ENCODE results near the gene KRT86. TPM values are rescaled to one million over a fixed set of nuclear protein-coding genes. Genes with fewer than 3 reads are reported as not detected.

KRT86 gene
- total and polyA plus RNA-seq, 2 donors (not counting 1 experiment from before 2014, with no cell fraction given): not detected

DNA sequence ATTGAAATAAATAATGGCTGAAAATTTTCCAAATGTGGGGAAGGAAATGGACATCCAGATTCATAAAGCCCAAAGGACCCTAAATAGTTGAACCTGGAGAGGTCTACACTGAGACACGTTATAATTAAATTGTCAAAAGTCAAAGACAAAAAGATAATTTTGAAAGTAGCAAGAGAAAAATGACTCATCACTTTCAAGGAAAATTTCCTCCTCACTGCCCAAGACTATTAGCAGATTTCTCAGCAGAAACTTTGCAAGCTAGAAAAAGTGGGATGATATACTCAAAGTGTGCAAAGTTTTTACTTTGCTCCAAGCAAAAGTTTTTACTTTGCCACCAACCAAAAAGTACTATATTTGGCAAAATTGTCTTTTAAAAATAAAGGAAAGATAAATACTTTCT, 62.6 kb downstream of the KRT86 start:
- intact Hi-C loops (cut with micrococcal nuclease): no loop called here
- Histone ChIP-seq H3K4me1 (ENCODE audit: control insufficient read depth in 2 of 2, insufficient read depth in 2 of 2, low read length in 2 of 2) (no peaks in the 10 kb centered on the region), H3K27ac (ENCODE audit: low read length in 2 of 2) (no peak overlapping the region), H3K79me2 (ENCODE audit: control insufficient read depth, insufficient read depth, low read length) (no peaks in the 10 kb centered on the region), H3K27me3 (replicated peaks in 1 of 4; ENCODE audit: control extremely low read depth in 1 of 4, control insufficient read depth in 3 of 4, insufficient read depth in 4 of 4, low read length in 3 of 4) (peaks cover 0 to 10% (median 1%) of the 10 kb centered on the region in 4 experiments), H2AFZ (ENCODE audit: insufficient read depth, low read depth, low read length, poor library complexity, severe bottlenecking) (no peak overlapping the region), H3K36me3 (replicated peaks in 1 of 2; ENCODE audit: control extremely low read depth in 1 of 2, control insufficient read depth in 1 of 2, extremely low read depth in 1 of 2, insufficient read depth in 2 of 2, low read length in 1 of 2) (no peaks in the 10 kb centered on the region), H3K4me2 (replicated peaks; ENCODE audit: low read depth, low read length, poor library complexity, severe bottlenecking) (no peak overlapping the region), H3K9ac (ENCODE audit: low read length) (no peak overlapping the region), H4K20me1 (ENCODE audit: control insufficient read depth, insufficient read depth, low read length, poor library complexity, severe bottlenecking) (no peaks in the 10 kb centered on the region), H3K9me3 (ENCODE audit: control extremely low read depth in 1 of 3, control insufficient read depth in 2 of 3, insufficient read depth in 1 of 3, low read length in 2 of 3) (peaks cover 0 to 8% (median 0%) of the 10 kb centered on the region in 3 donors), H3K4me3 (ENCODE audit: control extremely low read depth in 1 of 5, extremely low read depth in 1 of 5, insufficient read depth in 1 of 5, low read depth in 2 of 5, low read length in 4 of 5) (no peak overlapping the region)
- DNase-seq: no peak
- Mint-ChIP-seq H3K4me1 (no peaks in the 10 kb centered on the region), H3K9me3 (ENCODE audit: insufficient read depth) (peaks cover 4% of the 10 kb centered on the region), H3K4me3 (no peak overlapping the region), H3K27me3 (peaks cover 19% of the 10 kb centered on the region), H3K27ac (no peak overlapping the region)
- TF ChIP-seq EZH2 (IDR thresholded peaks at IDR 0.05; ENCODE audit: borderline replicate concordance, insufficient read depth, low read depth, low read length, poor library complexity, severe bottlenecking) (no peak), CTCF (IDR thresholded peaks at IDR 0.05) (no peak)
- no peak for ATAC-seq (ENCODE audit: low read depth)
- WGBS (ENCODE audit: insufficient coverage): no CpG with 5 or more reads among the region's 1 CpG
- ChIA-PET CTCF (interaction anchor here (0.6 to 1.4 kb wide), 2 partner anchors 10 to 36 kb away, joined by 3 to 5 read pairs; no protein-coding TSS in a partner anchor), POLR2A (no interaction called here)

DNA sequence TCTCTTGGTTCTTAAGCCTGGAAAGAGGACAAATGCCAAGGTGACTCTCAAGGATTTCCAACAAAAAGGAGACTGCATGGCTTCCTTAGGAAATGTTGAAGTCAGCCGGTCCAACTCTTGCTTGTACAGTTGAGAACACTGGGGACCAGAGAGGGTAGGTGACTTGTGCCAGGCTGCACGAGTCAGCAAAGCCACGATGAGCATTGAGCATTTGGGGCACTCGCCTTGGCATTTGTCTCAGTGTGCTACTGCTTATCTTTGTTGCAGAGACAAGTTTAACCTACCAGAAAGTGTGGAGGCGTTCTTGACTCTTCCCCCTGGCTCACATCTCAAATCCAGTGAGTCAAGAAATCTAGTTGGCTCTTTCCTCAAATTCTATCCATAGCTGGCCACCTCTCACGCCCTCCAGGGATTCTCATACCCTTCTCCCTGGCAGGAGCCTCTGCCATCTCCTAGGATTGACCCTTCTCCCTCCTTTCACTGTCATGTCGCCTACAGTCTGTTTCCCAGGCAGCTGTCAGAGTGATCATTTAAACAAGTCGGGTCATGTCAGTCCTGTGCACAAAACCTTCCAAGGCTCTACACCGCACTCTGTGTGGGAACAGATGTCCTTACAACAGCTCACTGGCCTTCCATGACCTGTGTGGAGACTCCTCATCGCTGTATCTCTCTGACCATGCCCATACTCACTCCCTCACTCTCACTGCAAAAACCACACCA, 64.0 kb downstream of the KRT86 start:
- intact Hi-C loops (cut with micrococcal nuclease): no loop called here
- H3K79me2 ChIP-seq (ENCODE audit: control insufficient read depth, insufficient read depth, low read length): no peaks in the 10 kb centered on the region
- Mint-ChIP-seq H3K27me3 (peaks cover 15% of the 10 kb centered on the region), H3K4me1 (no peaks in the 10 kb centered on the region), H3K9me3 (ENCODE audit: insufficient read depth) (peaks cover 4% of the 10 kb centered on the region), H3K4me3 (no peak overlapping the region), H3K27ac (no peak overlapping the region)
- no peak overlapping the region for H3K9ac ChIP-seq (ENCODE audit: low read length)
- no peak overlapping the region for H3K27ac ChIP-seq (ENCODE audit: low read length in 2 of 2)
- no peak overlapping the region for H3K4me2 ChIP-seq (replicated peaks; ENCODE audit: low read depth, low read length, poor library complexity, severe bottlenecking)
- H3K27me3 ChIP-seq (replicated peaks in 1 of 4; ENCODE audit: control extremely low read depth in 1 of 4, control insufficient read depth in 3 of 4, insufficient read depth in 4 of 4, low read length in 3 of 4): peaks cover 0 to 8% (median 1%) of the 10 kb centered on the region in 4 experiments
- no peaks in the 10 kb centered on the region for H4K20me1 ChIP-seq (ENCODE audit: control insufficient read depth, insufficient read depth, low read length, poor library complexity, severe bottlenecking)
- WGBS (ENCODE audit: insufficient coverage): 84% methylated on average over 10 of the region's 10 CpGs
- POLR2A ChIA-PET: no interaction called here
- CTCF ChIA-PET: interaction anchor here (1.2 kb wide), 1 partner anchor 19 kb away, joined by 3 read pairs; no protein-coding TSS in a partner anchor
- H3K9me3 ChIP-seq (ENCODE audit: control extremely low read depth in 1 of 3, control insufficient read depth in 2 of 3, insufficient read depth in 1 of 3, low read length in 2 of 3): peaks cover 0 to 9% (median 0%) of the 10 kb centered on the region in 3 donors
- H3K4me1 ChIP-seq (ENCODE audit: control insufficient read depth in 2 of 2, insufficient read depth in 2 of 2, low read length in 2 of 2): no peaks in the 10 kb centered on the region
- H2AFZ ChIP-seq (ENCODE audit: insufficient read depth, low read depth, low read length, poor library complexity, severe bottlenecking): no peak overlapping the region
- H3K36me3 ChIP-seq (replicated peaks in 1 of 2; ENCODE audit: control extremely low read depth in 1 of 2, control insufficient read depth in 1 of 2, extremely low read depth in 1 of 2, insufficient read depth in 2 of 2, low read length in 1 of 2): no peaks in the 10 kb centered on the region
- DNase-seq: no peak
- no peak for ATAC-seq (ENCODE audit: low read depth)
- TF ChIP-seq EZH2 (IDR thresholded peaks at IDR 0.05; ENCODE audit: borderline replicate concordance, insufficient read depth, low read depth, low read length, poor library complexity, severe bottlenecking) (no peak), CTCF (IDR thresholded peaks at IDR 0.05) (no peak)
- H3K4me3 ChIP-seq (ENCODE audit: control extremely low read depth in 1 of 5, extremely low read depth in 1 of 5, insufficient read depth in 1 of 5, low read depth in 2 of 5, low read length in 4 of 5): no peak overlapping the region
